ENCODE data around the gene C2.
"Not testable (repeated sequence)": the region's sequence is repeated elsewhere in the genome, so short reads cannot be mapped to it uniquely, and the experiment has no call there.

C2 gene

GRCh38 chr6:31928672-31928939 lies 1.1 kb downstream of the C2 start:
- no peak for DNase-seq

- DNase-seq = no peak
Measured at GRCh38 chr6:31930962-31931361, 3.4 kb downstream of the C2 start.

GRCh38 chr6:31932137-31932536 lies 4.6 kb downstream of the C2 start:
- DNase-seq = not testable (repeated sequence)

GRCh38 chr6:31933537-31933936 lies 6.0 kb downstream of the C2 start:
- DNase-seq = no peak

GRCh38 chr6:31935021-31935420 lies 7.5 kb downstream of the C2 start:
- no peak for DNase-seq

- no peak for DNase-seq
Measured at GRCh38 chr6:31935823-31936222, 8.3 kb downstream of the C2 start.

- DNase-seq = no peak
Measured at GRCh38 chr6:31940256-31940664, 12.7 kb downstream of the C2 start.

- no peak for DNase-seq
Measured at GRCh38 chr6:31943742-31944141, 16.2 kb downstream of the C2 start.

- no peak for DNase-seq
Measured at GRCh38 chr6:31945154-31945506, 17.6 kb downstream of the C2 start.

GRCh38 chr6:31945507-31946369 lies 18.2 kb downstream of the C2 start, which contains the start of gene CFB:
CFB (plus strand) TSS chr6:31946095; CDS start chr6:31946222, 127 bp downstream.
- no peak for DNase-seq

GRCh38 chr6:31946370-31946885 lies 18.9 kb downstream of the C2 start:
- no peak for DNase-seq

GRCh38 chr6:31947070-31947675 lies 19.7 kb downstream of the C2 start:
- DNase-seq = no peak

GRCh38 chr6:31947864-31948263 lies 20.3 kb downstream of the C2 start:
- DNase-seq = no peak

- no peak for DNase-seq
Measured at GRCh38 chr6:31948306-31948705, 20.8 kb downstream of the C2 start.

- no peak for DNase-seq
Measured at GRCh38 chr6:31948753-31949413, 21.4 kb downstream of the C2 start.

- DNase-seq = no peak
Measured at GRCh38 chr6:31949926-31950548, 22.5 kb downstream of the C2 start.

GRCh38 chr6:31952140-31952805 lies 24.8 kb downstream of the C2 start:
- no peak for DNase-seq

GRCh38 chr6:31952890-31953289 lies 25.4 kb downstream of the C2 start:
- DNase-seq = no peak

GRCh38 chr6:31954511-31954910 lies 27.0 kb downstream of the C2 start:
- DNase-seq = no peak

- no peak for DNase-seq
Measured at GRCh38 chr6:31956796-31957195, 29.3 kb downstream of the C2 start.

GRCh38 chr6:31958412-31958740 lies 30.9 kb downstream of the C2 start:
- no peak for DNase-seq

GRCh38 chr6:31958741-31959739 lies 31.5 kb downstream of the C2 start, which contains the start of the genes NELFE and SKIC2:
NELFE (minus strand) TSS chr6:31958971; CDS start chr6:31958446, 525 bp downstream.
SKIC2 (plus strand) TSS chr6:31959175; CDS start chr6:31959193, 18 bp downstream.
- peak; percentile 97 to 98 for DNase-seq
